Measurements from ENCODE around the gene ARMH3.
"Not testable (repeated sequence)": the region's sequence is repeated elsewhere in the genome, so short reads cannot be mapped to it uniquely, and the experiment has no call there.

Gene ARMH3, protein sequence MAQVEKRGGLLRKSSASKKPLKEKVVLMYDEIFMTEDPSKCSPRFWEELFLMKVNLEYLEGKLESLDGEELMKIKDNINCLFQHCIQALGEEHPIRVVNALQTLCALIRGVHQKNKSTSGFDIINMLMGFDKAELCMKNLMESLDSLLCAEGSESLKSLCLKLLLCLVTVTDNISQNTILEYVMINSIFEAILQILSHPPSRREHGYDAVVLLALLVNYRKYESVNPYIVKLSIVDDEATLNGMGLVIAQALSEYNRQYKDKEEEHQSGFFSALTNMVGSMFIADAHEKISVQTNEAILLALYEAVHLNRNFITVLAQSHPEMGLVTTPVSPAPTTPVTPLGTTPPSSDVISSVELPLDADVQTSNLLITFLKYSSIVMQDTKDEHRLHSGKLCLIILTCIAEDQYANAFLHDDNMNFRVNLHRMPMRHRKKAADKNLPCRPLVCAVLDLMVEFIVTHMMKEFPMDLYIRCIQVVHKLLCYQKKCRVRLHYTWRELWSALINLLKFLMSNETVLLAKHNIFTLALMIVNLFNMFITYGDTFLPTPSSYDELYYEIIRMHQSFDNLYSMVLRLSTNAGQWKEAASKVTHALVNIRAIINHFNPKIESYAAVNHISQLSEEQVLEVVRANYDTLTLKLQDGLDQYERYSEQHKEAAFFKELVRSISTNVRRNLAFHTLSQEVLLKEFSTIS

DNA sequence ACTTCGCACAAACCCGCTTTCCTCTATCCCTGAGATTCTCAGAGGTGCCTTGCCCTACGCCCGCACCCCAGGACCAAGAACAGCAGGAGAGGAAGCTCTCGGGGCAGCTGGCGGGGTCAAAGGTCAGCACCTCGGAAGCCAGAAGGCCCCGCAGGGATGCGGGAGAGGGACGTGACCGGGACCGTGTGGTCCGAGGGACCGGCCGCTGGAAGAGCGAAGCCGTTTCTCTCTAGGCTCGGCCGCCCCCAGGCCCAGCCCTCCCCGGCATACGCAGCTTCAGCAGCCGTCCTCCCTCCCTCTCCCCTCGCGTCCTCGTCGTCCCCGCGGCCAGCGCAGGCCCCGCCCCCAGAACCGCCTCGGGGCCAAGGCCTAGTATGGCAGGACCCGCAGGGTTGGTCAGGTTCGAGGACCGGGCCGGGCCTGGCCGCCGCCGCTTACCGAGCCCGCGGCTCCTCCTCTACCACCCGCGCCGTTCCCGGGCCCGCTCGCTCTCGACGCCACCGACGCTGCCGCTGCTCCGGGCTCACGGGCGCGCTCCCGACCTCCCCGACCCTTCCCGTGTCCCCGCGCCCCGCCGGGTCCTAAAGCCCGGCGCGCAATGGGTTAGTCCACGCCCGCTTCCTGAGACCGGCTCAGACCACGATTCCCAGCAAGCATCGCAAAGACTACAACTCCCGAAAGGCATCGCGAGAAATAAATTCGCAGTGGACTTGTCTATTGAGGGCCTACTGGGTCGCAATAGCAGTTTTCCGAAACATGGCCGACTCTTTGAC is at the start of gene ARMH3:
ARMH3 (minus strand) TSS at position 527 of the 773 bp plus-strand sequence. CDS start 16,059 bp downstream, outside the sequence.
- peak; percentile 92 to 97 for DNase-seq

DNA sequence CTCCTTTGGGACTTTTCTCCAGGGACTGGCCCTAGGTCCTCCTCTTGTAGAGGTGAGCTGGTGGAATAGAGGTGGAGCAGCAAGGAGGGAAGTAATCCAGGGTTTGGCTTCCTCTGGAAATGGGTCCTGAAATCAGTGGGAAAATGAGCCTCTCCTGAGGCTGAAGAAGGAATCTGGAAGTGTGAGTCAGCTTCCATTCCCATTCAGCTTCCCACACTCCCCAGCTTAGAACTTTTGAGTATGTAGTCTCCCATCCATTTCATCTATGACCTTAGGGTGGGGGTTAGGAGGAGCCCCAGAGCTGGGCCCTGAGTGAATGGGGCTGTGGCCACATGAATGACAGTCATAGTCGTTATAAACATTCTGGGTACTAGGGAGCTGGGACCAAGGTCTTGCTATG is 46.4 kb upstream of the ARMH3 start:
- no peak for DNase-seq

DNA sequence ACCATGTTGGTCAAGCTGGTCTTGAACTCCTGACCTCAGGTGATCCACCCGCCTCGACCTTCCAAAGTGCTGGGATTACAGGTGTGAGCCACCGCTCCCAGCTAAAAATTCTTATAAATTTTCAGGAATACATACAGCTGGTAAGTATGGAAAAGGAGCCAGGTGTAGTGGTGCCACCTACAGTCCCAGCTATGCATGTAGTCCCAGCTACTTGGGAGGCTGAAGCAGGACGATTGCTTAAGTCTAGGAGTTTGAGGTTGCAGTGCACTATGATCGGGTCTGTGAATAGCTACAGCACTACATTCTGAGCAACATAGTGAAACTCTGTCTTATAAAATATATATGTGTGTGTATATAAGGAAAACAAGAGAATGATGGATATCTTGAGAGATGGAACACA is 45.2 kb upstream of the ARMH3 start:
- no peak for DNase-seq

DNA sequence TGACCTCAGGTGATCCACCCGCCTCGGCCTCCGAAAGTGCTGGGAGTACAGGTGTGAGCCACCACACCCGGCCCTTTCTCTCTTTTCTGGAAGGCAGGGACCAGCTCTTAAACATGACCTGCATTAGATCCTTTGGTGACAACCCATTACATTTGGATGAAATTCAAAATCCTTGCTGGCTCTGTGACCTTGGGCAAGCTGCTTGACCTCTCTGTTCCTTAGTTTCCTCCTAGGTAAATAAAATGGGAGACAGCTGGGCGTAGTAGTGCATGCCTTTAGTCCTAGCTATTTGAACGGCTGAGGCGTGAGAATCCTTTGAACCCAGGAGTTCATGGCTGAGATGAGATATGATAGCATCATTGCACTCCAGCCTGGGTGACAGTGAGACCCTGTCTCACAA is 40.5 kb upstream of the ARMH3 start:
- DNase-seq, result no peak

DNA sequence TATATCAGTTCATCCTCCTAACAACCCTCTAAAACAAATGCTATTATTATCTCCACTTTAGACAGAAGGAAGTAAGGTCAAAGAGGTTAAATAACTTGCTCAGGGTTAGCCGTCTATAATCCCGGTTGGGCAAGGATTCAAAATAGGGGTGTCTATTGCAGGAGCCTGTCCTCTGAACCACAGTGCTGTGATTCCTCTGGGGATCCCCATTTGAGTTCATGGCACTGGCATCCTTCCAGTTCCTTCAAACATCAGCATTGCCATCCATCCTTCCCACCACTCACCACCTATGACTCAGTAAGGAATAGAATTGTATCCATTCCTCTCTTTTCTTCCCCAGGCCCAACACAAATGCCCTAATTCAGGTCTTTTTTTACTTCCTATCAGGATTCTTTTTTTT is 34.8 kb upstream of the ARMH3 start:
- no peak for DNase-seq

DNA sequence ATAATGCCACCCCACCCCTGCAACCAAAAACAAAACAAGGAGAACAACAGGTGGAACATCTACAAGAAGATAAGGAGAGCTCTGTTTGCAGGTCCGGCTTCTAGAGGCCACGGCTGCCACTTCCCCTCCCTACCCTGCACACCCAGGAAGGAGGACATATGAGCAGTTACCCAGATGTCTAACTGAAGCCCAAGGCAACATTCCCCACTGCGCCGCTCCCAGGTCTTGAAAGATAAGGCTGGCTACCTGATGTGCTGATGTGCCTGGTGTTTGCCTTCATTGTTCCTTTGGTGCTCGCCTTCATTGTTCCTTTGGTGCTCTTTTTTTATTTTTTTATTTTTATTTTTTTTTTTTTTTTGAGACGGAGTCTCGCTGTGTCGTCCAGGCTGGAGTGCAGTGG is 30.2 kb upstream of the ARMH3 start:
- no peak for DNase-seq

DNA sequence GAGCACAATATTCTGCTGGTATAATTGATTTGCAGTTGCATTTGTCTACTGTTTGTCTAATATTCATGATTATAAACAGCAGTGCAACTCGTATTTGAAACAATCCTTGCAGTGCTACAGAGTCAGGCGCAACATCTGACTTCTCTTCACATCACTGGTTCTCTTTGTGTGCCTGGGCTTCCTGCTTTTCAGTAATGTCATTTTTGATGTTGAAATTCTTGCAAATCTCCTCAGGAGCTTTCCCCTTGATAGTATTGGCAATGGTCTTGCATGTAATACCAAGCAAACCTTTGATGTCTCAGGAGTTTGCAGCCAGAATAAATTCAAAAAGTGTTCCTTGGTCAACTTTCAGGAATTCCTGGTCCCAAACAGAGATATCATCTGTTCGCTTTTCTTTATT is 29.4 kb upstream of the ARMH3 start:
- DNase-seq, result no peak

DNA sequence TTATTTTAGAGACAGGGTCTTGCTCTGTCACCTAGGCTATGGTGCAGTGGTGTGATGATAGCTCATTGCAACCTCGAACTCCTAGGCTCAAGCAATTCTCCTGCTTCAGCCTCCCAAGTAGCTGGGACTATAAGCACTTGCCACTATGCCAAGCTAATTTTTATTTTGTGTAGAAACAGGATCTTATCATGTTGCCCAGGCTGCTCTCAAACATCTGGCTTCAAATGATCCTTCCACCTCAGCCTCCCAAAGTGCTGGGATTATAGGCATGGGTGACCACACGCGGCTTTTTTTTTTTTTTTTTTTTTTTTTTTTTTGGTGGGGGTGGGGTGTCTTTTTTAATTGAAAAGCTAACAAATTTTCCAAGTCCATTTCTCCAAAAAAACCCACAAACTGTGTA is 27.6 kb upstream of the ARMH3 start:
- no peak for DNase-seq

DNA sequence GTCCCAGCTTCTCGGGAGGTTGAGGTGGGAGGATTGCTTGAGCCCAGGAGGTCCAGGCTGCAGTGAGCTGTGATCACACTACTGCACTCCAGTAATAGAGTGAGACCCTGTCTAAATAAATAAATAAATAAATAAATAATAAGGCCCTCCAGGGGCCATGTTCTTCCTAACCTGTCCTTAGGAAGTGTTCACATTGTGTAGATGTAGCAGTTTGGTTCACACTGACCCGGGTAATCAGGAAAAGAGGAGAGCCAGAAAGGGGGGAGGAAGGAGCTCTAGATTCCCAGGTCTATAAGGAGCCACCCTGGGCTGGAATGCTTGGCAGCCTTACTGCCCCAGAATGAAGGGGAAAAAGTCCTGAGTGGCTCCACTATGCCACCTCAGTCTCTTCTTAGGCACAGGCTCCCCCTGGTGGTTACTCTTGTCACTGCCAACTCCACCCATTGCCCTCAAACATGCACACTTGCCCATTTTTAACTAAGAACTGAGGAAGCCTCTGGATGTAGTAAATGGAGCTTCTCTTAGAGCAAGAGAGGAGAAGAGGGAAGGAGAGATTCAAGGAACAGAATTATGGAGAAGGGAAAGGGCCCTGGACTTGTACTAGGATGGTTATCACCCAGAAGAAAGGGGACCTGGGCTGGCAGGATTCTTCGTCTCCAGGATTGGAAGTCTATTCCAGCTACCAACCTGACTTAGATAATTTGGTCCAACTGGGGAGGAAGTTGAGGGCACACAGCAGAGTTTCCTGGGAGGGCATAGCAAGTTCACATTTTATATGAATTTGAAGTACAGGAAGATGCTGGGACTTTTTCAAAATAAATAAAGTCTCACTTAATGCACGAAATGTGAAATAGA is 16.9 kb upstream of the ARMH3 start:
- peak; percentile 57 to 69 for DNase-seq

DNA sequence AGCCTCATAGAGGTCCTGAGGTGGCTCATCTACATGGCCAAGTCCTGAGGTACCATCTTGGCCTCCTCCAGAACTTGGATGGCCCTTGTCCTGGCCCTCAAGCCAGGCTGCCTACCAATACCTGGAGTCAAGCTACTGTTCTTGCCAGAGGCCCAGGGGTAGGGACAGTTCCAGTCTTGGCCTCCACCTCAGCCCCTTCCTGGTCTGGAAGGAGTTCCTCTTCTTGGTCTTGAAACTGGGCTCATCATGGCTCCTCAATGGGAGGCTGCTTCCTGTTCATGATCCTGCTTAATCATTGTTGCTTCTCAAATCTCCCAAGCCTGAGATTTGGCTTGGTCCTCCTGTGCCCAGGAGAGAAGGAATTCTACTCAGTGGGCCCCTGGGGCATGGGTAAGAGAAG is 13.1 kb upstream of the ARMH3 start:
- DNase-seq, result no peak

DNA sequence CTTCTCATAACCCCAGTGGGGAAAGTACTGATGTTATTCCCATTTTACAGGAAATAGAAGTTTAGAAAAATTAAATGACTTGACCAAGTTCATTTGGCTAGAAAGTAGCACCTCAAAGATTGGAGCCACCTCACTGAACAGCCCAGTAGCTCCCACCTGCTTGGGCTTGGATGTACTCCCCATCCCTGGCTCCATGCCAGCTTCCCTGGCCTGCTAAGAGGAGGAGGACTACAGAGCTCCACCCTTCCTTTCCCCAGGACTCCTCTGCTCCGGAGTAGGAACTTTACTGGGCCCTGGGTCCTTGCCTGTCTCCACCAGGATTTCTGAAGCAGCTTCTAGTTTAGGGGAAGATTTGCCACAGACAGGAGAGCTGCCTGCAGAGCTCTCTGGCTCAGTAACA is 12.2 kb upstream of the ARMH3 start:
- no peak for DNase-seq

DNA sequence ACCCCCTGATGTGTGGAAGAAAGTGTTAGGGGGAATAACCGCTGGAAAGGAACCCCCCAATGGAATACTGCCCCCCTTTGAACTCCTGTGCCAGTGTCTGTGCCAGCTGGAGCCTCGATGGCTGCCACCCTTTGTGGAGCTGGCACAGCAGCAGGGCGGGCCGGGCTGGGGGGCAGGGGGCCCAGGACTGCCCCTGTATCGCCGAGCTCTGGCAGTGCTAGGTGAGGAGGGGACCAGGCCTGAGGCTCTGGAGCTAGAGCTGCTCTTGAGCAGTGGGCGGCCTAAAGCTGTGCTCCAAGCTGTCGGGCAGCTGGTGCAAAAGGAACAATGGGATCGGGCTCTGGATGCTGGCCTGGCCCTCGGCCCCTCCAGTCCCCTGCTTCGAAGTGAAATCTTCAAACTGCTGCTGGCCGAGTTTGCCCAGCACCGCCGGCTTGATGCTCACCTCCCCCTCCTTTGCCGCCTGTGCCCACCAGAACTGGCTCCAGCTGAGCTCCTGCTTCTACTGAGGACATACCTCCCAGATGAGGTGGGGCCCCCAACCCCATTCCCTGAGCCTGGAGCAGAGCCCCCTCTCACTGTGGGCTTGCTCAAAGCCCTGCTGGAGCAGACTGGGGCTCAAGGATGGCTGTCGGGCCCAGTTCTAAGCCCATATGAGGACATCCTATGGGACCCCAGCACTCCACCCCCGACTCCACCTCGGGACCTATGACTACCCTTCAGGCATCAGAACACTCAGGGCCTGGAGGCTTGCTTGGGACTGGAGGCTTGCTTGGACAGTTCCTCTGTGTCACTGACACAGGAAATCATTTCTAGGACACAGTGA is 11.3 kb upstream of the ARMH3 start:
- no peak for DNase-seq

DNA sequence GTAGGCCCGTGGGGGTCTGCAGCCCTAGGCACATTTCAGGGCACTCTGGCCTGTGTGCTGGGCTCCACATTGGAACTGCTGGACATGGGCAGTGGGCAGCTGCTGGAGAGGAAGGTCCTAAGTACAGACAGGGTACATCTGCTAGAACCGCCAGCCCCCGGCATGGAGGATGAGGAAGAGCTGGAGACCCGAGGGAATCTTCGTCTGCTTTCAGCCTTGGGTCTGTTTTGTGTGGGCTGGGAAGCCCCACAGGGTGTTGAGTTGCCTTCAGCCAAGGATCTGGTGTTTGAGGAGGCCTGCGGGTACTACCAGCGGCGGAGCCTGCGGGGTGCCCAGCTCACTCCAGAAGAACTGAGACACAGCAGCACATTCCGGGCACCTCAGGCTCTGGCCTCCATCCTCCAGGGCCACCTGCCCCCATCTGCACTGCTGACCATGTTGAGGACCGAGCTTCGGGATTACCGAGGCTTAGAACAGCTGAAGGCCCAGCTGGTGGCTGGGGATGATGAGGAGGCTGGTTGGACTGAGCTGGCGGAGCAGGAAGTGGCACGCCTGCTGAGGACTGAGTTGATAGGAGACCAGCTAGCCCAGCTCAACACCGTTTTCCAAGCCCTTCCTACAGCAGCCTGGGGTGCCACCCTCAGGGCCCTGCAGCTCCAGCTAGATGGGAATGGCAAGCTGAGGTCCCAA is 10.6 kb upstream of the ARMH3 start:
- no peak for DNase-seq

DNA sequence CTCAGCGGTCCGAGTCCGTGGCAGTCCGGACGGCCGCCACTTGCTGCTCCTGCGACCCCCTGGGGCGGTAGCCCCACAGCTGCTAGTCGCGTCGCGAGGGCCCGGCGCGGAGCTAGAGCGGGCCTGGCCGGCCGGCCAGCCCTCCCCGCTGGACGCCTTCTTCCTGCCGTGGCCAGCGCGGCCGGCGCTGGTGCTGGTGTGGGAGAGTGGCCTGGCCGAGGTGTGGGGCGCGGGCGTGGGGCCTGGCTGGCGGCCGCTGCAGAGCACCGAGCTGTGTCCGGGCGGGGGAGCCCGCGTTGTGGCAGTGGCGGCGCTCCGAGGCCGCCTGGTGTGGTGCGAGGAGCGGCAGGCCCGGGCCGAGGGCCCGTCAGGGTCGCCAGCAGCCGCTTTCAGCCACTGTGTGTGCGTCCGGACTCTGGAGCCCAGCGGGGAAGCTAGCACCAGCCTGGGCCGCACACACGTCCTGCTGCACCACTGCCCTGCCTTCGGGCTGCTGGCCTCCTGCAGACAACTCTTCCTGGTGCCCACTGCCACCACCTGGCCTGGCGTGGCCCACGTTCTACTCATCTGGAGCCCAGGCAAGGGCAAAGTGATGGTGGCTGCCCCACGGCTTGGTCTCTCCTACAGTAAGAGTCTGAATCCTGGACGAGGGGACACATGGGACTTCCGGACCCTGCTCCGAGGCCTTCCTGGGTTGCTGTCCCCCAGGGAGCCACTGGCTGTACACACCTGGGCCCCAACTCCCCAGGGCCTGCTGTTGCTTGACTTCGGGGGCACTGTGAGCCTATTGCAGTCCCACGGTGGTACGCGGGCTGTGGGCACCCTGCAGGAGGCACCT is 9.8 kb upstream of the ARMH3 start:
- no peak for DNase-seq

DNA sequence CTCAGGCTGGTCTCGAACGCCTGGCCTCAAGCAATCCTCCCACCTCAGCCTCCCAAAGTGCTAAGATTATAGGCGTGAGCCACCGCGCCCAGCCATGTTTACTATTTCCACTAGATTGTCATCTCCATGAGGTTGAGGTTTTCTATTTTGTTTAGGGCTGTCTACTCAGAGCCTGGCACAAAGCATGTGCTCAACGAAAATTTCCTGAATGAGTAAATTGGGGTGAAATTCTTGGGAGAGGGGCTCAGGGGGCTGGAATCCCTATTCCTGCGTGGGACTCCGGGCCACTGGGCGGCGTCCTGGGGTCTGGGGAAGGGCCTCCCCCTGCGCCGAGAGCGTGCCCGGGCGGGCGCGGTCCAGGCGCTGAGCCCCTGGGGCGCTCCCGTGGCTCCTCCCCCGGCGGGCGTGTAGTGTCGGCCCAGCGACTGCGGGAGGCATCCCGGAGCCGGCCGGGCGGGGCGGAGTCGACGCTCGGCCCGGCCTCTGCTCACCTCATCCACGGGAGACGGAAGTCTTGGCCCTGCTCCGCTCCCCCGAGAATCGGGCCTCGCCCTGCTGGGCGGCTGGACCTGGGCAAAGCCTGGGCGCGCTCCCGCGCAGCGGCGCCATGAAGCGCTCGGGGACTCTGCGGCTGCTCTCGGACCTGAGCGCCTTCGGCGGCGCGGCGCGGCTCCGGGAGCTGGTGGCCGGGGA is 9.0 kb upstream of the ARMH3 start, which contains the start of gene HPS6:
HPS6 (plus strand) TSS at position 482 of the 693 bp plus-strand sequence; CDS start at position 608, 126 bp downstream.
- DNase-seq, result peak; percentile 73 to 81

DNA sequence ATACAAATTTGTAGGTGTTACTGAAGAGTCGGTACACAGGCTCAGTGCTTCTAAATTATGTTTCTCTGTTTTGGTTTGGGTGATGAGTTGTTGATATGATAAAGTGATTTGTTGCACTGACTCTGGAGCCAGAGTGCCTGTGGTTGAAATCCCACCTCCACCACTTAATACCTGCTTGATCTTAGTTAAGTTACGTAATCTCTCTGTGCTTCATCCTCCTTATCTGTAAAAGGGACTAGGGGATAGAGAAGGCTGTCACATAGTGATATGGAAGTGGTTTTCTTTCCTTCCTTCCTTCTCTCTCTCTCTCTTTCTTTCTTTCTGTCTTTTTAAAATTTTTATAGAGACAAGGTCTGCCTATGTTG is 8.5 kb upstream of the ARMH3 start:
- DNase-seq, result no peak

DNA sequence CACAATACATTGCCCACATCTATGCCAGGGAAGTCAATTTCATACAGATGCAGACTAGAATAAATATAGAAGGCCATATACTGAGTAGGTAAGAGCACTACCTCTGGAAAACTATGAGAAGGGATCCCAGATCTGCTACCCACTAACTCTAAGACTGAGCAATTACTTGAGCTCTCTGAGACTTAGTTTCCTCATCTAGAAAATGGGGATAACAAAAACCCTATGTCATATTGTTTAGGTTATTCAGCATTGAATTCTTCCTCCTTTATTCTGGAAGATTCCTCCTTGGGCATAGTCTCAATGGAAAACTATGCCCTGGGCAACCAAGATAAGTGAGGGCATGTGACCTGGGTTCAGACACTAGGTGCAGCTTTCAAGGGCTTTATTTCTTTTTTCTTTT is 4.0 kb upstream of the ARMH3 start:
- DNase-seq, result no peak

DNA sequence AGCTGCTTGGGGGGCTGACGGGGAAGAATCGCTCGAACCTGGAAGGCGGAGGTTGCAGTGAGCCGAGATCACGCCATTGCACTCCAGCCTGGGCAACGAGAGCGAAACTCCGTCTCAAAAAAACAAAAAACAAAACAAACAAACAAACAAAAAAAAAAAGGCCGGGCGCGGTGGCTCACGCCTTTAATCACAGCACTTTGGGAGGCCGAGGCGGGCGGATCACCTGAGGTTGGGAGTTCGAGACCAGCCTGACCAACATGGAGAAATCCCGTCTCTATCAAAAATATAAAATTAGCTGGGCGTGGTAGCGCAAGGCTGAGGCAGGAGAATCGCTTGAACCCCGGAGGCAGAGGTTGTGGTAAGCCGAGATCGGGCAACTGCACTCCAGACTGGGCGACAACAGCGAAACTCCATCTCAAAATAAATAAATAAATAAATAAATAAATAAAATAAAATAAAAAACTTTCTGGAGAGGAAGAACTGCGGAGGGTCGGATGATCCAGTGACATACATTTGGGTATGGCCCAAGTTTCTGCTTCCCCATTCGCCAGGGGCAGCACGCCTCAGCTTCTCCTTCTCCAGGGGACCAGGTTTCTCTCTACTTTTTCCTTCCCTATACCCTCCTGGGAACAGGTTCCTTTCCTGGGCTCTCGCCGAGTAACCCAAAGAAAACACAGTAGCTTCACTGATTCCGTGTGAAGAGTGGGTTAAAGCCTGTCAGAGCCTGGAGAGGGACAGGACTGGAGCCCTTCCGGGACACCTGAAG is 909 bp downstream of the ARMH3 start:
- DNase-seq, result not testable (repeated sequence)

DNA sequence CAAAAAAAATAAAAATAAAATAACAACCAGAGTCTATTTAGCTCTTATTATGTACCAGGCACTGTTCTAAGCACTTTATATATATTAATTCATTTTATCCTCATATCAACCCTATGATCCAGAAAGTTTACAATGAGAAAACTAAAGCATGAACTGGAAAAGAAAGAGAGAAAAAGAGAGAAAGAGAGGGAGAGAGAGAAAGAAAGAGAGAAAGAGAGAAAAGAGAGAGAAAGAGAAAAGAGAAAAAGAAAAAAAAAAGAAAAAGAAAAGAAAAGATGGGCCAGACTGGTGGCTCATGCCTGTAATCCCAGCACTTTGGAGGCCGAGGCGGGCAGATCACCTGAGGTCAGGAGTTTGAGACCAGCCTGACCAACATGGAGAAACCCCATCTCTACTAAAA is 9.9 kb downstream of the ARMH3 start:
- no peak for DNase-seq

All from hippocampal formation (tissue), 2 donors.